NCI-H187 (cell line): ENCODE measurements around the gene GSK3B.
"Not testable (repeated sequence)": the region's sequence is repeated elsewhere in the genome, so short reads cannot be mapped to it uniquely, and the experiment has no call there.

Experiments
- DNase-seq, 2 experiments: peaks; one replicate each; lab custom pipeline; 2025; lab: John Stamatoyannopoulos, UW

GSK3B gene

DNA sequence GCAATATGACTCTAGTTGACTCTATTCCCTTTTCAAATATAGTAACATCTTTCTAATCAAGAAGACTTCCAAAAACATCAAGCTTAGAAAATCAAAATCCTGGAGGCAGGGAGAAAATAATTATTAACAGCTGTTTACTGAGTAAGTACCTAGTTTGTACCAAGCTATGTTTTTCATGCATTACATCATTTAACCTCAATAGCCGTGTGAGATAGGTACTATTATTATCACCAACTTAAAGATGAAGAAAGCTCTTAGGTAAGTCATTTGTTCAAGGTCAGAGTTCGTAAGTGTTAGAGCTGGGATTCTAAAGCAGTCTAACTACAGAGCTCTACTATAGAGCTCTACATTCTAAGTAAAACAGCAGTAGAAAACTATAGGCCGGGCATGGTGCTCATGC is 41.6 kb downstream of the GSK3B start:
- DNase-seq = no peak

DNA sequence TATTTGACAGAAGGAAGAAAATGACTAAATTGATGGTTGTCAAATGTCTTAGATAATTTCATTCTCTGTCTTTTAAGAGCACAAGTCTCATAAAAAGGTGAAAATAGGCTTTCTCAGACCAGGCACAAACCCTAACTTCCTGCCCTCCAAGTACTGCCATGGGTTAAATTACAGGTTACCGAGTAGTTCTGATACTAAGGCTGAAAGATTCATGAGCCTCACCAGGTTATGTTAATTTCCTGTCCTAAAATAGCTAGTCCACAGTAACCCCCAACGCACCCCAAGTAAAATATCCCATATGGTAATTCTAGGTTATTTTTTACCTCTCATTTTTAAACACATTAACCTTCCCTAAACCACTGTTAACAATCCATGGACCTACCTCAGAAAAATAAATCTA is 42.0 kb downstream of the GSK3B start:
- no peak for DNase-seq

DNA sequence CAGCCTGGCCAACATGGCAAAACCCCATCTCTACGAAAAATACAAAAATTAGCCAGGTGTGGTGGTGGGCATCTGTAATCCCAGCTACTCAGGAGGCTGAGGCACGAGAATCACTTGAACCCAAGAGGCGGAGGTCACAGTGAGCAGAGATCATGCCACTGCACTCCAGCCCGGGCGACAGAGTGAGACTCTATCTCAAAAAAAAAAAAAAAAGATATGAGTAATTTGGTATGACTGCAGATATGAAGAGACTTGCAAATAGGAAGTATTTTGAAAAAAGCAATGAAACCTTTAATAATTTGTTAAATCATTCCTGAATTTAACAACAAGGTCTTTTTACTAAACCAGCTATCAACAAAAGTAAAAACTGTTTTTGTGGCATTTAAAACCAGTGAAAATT is 42.7 kb downstream of the GSK3B start:
- DNase-seq = not testable (repeated sequence)

DNA sequence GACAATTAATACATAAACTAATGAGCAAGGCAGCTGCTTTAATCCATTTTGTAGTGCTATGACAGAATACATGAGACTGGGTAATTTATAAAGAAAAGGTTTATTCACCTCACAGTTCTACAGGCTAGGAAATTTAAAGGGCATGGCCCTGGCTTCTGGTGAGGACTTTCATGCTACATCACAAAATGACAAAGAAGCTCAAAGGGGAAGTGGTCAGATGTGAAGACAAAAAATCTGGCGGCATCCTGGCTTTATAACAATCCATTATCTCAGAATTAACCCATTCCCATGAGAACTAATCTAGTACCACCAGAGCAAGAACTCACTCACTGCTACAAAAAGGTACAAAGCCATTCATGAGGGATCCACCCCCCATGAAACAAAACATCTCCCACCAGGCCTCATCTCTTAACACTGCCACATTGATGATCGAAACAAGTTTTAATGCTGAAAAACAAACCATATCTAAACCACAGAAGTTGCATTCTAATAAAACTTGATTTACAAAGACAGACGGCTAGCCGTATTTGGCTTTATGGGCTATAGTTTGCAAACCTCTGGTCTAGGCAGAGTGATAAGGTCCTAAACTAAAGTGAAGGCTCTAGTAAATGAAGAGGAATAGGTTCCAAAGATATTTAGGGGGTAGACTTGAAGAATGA is 44.2 kb downstream of the GSK3B start:
- DNase-seq = no peak

DNA sequence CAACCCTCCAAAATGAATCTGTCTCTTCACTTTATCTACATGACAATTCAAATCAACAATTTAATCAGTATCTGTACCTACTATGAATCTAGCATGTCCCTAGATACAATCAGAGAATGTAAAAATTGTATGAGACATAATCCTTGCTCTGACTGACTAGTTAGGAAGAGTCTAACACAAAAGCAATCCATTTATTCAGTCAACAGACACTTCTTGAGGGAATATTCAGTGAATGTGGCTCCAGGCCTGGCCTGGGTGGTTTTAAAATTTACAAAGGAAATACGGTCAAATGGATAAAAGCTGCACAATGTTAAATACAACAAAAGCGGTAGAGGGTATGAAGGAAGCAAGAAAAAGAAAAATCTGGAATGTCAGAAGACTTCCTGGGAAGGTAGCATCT is 45.2 kb downstream of the GSK3B start:
- no peak for DNase-seq

DNA sequence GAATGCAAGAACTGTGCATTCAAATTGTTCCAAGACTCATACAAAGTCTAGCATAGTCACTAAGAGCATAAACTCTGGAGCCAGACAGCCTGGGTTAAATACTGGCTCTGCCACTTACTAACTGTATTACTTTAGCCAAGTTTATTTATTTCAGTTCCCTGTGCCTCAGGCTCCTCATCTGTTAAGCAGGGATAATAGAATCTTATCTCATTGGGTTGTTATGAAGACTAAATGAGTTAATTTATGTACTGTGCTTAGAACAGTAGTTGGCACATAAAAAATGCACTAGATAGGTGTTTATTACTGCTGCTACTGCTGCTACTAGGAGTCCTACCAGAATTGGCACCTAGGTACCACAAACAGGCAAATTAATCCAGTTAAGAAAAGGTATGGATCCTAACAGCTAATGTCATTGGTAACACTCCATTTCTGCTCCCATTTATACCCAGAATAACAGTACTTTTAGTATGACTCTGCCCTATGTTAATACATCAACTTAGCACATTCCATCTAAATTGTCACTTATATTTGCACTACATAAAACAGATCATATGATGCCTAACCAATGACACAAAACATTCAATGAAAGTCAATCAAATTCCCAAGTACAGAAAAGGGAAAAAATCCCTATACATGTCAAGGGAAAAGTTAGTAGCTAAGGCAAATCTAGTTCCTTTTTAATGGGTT is 45.7 kb downstream of the GSK3B start:
- DNase-seq = no peak

DNA sequence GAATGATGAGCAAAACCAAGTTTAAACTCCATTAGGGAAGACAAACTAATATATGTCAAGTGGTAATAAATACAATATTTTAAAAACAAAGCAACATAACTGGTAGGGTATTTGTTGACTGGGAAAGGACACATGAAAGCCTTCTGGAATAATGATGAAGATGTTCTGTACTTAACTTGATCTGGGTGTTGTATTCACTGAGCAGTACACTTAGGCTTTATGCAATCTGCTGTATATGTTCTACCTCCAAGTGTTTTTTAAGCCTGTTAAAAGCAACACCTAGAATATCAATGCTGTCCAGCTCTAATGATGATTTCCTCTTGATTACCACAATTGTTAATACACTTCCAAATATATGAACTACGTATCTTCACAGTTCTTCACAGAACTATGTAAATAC is 46.6 kb downstream of the GSK3B start:
- DNase-seq = no peak

DNA sequence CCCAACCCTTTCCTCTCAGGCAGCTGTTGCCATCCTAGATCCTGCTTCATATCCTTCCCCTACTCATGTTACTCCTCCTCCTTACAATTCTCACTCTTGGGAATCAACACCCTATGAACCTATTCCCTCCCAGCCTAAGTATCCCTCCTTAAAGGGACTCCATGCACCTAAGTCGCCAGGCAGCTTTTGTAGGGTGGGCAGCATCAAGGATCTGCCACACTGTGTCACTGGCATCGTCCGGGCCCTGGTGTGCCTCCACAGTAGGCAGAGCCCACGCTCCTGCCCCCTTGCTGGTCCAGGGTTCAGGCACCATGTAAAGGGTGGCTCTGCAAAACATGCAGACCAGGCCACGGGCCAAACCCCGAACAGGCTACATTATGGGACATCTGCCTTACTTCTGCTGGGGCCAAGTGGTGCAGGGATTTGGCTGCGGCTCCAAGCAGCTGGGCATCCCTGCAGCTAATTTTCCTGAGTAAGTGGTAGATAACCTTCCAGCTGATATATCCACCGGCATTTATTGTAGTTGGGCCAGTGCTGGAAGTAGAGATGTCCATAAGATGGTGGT is 53.4 kb downstream of the GSK3B start:
- no peak for DNase-seq

DNA sequence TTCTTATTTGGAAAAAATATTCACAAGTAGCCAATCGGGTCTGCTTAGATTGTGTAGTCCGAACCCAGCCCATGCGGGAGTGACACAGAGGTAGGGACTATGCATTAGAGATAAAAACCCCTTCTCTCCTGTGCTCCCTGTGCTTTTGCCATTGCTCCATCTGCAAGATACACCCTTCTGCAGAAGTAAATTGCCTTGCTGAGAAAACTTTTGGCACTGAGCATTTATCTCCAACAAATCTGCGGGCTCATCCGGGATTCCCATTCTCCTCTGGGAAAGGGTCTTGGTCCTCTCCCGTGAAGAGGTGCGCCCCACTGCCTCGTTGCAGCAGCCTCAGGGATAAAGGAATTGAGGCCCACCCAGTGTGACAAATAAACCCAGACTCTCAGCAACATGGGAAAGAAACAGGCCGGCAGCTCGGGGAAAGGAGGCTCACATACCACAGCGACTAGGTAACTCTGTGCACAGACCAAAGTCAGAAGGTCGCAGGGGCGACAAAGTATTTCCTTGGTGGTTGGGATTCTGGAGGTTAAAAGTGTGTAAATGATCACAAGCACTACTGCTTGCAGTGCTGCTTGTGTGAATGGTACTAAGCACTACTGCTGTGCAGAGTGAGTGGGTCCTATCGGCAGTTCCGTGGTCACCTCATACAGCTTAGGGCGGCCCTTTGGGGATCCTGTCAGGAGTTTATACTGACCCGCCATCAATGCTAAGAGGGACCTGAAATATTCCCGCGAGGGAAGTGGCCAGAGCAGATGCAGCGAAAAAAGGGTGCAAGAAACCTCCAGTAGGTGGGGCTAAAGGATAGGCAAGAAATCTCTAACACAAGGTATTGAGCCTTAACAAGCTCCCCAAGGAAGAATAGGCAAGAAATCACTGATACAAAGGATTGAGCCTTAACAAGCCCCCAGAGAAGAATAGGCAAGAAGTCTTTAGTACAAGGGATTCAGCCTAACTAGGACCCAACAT is 54.3 kb downstream of the GSK3B start:
- DNase-seq = no peak

DNA sequence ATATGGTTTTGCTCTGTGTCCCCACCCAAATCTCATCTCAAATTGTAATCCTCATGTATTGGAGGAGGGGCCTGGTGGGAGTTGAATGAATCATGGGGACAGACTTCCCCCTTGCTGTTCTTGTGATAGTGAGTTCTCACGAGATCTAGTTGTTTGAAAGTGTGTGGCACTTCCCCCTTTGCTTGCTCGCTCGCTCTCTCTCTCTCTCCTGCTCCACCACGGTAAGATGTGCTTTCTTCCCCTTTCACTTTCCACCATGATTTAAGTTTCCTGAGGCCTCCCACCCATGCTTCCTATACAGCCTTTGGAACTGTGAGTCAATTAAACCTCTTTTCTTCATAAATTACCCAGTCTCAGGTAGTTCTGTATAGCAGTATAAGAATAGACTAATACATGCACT is 60.7 kb downstream of the GSK3B start:
- DNase-seq = no peak

DNA sequence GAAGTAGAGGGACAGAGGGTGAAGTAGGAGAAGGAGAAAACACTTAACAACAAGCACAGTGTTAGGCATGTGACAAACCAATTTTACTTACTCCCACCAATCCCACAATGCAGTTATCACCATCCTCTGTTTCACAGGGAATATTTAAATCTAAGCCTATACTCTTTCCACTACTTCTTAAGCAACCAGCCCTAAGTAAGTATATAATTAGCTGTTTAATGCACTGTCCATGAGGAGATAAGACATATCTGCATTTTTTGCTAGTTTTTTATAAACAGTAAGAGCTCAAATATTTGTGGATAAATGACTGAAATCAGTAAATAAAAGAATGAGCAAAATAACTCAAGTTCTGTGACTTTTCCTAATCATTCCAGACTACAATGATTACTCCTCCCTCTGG is 62.7 kb downstream of the GSK3B start:
- no peak for DNase-seq

DNA sequence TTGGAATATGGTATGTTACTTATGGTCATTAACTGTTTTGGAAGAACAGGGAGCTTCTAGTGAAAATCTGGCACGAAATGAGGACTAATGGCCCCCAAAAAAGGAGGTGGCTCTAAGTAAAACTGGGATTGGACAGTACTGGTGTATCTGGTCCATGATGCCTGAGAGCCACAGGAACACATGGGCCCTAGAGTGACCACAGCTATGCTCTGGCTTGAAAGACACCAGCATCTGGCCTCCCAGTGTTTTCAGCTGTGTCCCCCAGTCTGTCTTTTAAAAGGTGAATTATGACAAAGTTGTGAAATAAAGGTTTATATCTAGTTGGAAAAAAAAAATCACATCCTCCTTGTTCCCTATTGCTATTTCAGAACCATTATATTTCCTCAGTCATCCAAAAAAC is 64.5 kb downstream of the GSK3B start:
- DNase-seq = no peak

DNA sequence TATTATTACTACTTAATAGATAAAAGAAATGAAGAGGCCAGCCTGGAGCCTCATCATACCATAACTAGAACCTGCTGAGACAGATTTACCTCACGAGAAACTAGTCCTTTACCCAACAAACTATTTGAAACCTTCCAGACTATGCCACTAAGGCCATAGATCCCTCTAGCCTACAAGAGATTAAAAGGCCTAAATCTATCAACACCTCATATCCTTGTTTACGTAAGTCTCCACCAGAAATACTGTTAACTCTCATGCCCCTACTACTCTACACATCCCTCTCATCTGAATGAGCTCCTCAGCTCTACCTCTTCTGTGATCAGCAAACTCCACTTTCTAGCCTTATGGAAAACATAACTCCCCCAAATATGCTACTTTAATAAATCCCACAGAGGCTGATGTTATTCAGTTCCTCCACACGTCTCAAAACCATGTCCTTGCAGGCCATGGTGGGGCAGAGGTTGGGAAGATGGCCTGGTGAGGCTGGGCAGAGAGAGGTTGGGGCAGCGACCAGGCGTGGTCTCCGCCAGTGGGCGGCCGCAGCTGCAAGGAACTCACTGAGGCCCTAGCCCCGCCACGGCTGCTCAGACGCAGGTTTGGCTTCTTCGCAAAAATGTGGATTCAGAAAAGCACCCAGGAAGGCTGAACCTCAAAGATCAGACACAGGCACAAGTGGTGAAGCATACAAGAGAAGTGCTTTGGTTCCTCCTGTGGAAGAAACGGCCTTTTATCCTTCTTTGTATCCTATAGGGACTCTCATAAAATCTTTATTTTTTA is 65.8 kb downstream of the GSK3B start:
- no peak for DNase-seq

DNA sequence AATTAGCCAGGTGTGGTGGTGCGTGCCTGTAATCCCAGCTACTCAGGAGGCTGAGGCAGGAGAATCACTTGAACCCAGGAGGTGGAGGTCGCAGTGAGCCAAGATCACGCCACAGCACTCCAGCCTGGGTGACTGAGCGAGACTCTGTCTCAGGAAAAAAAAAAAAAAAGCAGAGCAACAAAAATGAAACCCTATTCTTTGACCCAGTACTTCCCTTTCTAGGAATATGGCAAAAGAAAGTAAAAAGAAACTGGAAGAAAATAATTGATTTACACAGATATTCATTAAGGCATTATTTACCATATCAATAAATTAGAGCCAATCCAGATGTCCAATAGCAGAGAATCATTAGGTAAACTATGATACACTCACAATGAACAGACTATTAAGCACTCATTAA is 67.0 kb downstream of the GSK3B start:
- no peak for DNase-seq

DNA sequence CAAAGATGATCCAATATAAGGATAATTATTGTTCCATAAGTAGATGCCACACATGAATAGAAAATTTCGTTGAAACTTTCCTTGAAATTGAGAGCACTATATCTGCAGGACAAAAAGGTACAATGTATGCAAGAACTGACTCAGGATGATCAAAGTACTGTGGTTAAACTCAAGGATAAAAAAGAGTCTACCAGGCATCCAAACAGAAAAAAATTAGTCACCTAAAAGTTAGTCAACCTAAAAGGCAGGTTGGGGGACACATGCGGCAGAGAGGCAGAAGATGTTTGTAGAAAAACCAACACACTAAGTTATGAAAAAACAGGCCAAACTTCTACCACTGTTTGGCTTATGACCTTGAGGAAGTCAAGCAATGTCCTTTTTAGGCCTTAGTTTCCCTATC is 68.7 kb downstream of the GSK3B start:
- no peak for DNase-seq

DNA sequence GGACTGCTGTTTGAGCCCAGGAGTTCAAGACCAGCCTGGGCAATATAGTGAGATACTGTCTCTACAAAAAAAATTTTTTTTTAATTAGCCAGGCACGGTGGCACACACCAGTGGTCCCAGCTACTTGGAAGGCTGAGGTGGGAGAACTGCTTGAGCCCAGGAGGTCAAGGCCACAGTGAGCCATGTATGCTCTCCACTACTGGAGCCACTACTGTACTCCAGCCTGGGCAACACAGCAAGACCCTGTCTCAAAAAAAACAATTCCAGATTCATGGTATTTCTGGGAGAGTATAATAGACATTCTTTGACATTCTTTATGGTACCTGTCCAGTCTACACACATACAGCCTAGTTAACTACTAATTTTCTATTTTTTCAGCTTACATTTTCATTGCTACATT is 70.1 kb downstream of the GSK3B start:
- DNase-seq = no peak

DNA sequence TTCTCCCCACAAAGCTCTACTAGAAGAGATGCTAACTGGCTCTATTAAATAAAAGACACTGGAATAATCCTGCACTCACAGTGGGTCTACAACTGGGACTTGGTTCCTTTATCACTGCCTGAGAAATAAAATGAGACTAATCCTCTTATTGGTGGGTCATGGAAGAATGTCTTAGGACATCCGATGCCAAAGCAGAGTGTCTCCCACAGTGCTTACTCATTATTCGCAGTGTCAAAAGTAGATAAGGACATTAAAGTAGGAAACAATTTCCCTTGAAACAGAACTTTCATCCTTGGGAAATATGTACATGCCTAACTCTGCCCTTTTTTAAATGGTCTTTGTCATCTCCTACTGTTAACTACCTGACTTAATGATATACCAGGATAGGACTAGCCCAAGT is 71.5 kb downstream of the GSK3B start:
- DNase-seq = no peak

DNA sequence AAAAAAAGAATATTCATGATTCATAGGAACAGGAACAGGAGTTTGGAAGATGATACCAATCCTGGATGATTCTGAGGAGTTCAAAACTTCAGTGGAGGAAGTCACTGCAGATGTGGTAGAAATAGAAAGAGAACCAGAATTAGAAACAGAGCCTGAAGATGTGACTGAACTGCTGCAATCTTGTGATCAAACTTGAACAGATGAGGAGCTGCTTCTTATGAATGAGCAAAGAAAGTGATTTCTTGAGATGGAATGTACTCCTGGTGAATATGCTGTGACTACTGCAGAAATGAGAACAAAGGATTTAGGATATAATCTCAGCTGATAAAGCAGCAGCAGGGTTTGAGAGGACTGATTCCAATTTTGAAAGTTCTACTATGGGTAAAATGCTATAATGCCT is 72.7 kb downstream of the GSK3B start:
- DNase-seq = no peak

DNA sequence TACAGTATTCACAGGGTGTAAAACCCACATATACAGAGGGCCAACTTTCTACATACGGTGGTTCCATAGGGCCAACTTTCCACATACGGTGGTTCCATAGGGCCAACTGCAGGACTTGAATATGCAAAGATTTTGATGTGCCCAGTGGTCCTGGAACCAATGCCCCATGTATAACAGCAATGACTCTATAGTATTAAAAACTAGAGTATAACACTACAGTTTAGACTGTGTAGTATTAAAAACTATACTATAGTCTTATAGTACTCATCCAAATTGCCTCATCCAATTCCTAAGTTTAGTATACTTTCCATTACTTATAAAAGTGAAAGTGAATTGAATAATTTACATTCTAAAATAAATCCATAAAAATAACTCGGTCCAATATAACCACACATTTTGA is 75.9 kb downstream of the GSK3B start:
- no peak for DNase-seq

DNA sequence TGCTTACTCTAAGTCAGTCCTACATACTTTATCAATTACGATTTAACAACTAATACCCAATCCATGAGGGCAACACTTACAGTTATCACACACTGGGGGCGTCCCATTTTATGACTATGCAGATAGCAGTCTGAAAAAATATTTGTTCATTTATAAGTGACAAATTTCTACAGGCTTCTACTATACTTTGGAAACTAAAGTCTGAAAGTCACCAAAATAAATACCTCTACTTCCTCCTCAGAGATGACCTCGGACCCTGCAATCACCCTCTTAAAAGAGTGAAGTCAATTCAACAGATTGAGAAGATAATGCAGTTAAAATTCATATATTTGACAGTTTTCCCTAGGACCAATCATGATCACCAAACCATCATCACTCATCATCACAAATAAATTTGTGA is 76.6 kb downstream of the GSK3B start:
- DNase-seq = no peak

DNA sequence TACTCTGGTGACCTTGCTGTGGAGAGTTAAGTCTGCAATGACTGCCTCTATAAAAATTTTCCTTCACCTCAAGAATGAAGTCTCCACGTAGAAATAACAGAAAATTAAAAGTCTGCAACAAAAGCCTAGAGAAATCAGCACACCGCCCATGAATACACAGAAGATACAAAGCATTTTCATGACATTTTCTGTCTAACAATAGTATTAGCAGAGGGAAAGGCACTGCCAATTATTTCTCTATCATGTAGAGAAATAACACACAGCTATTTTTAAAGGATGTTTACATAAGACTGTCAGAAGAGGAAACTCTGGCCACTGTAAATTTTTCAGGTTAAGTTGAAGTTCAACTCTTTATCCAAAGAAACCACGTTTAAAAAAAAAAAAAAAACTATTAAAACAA is 80.8 kb downstream of the GSK3B start:
- no peak for DNase-seq

DNA sequence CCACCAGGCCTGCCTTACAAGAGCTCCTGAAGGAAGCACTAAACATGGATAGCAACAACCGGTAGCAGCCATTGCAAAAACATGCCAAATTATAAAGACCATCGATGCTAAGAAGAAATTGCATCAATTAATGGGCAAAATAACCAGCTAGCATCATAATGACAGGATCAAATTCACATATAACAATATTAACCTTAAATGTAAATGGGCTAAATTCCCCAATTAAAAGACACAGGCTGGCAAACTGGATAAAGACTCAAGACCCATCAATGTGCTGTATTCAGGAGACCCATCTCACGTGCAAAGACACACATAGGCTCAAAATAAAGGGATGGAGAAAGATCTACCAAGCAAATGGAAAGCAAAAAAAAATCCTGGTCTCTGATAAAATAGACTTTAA is 88.5 kb downstream of the GSK3B start:
- not testable (repeated sequence) for DNase-seq
